Measurements from ENCODE around the gene CA12.
"Not testable (repeated sequence)": the region's sequence is repeated elsewhere in the genome, so short reads cannot be mapped to it uniquely, and the experiment has no call there.

CA12 gene

GRCh38 chr15:63381301-63382204 is at the start of gene CA12:
Gene CA12, minus strand, starts transcription at chr15:63381846. Its CDS starts 126 bp downstream, at chr15:63381720.
- DNase-seq: no peak

GRCh38 chr15:63430766-63431451 is 49.3 kb upstream of the CA12 start:
- no peak for DNase-seq

GRCh38 chr15:63426552-63426951 is 44.9 kb upstream of the CA12 start:
- no peak for DNase-seq

GRCh38 chr15:63425426-63425985 is 43.9 kb upstream of the CA12 start:
- DNase-seq: no peak

- DNase-seq: no peak
Measured at GRCh38 chr15:63422891-63423590, 41.4 kb upstream of the CA12 start.

- DNase-seq: no peak
Measured at GRCh38 chr15:63421433-63421832, 39.8 kb upstream of the CA12 start.

GRCh38 chr15:63420333-63420747 is 38.7 kb upstream of the CA12 start:
- no peak for DNase-seq

- DNase-seq: no peak
Measured at GRCh38 chr15:63418811-63419210, 37.2 kb upstream of the CA12 start.

GRCh38 chr15:63417721-63418120 is 36.1 kb upstream of the CA12 start:
- no peak for DNase-seq

GRCh38 chr15:63417274-63417673 is 35.6 kb upstream of the CA12 start:
- DNase-seq: not testable (repeated sequence)

GRCh38 chr15:63414474-63415120 is 33.0 kb upstream of the CA12 start:
- no peak for DNase-seq

- DNase-seq: no peak
Measured at GRCh38 chr15:63412551-63412950, 30.9 kb upstream of the CA12 start.

- DNase-seq: no peak
Measured at GRCh38 chr15:63411866-63412265, 30.2 kb upstream of the CA12 start.

- DNase-seq: no peak
Measured at GRCh38 chr15:63409179-63409578, 27.5 kb upstream of the CA12 start.

GRCh38 chr15:63408524-63408923 is 26.9 kb upstream of the CA12 start:
- DNase-seq: no peak

- DNase-seq: no peak
Measured at GRCh38 chr15:63407612-63408011, 26.0 kb upstream of the CA12 start.

- DNase-seq: no peak
Measured at GRCh38 chr15:63405683-63406390, 24.2 kb upstream of the CA12 start.

GRCh38 chr15:63405159-63405558 is 23.5 kb upstream of the CA12 start:
- no peak for DNase-seq

- no peak for DNase-seq
Measured at GRCh38 chr15:63403254-63403945, 21.8 kb upstream of the CA12 start.

- DNase-seq: no peak
Measured at GRCh38 chr15:63402498-63403253, 21.0 kb upstream of the CA12 start.

Measured in activated CD4-positive, alpha-beta T cell treated with anti-CD3 and anti-CD28 coated beads, Interleukin-2, amount 50 U/mL, for 4 hours (primary cell).